ENCODE measurements around the gene SOBP.
A peak's percentile ranks its signal among the peaks of the same experiment; 100 is the strongest.

SOBP gene

DNA sequence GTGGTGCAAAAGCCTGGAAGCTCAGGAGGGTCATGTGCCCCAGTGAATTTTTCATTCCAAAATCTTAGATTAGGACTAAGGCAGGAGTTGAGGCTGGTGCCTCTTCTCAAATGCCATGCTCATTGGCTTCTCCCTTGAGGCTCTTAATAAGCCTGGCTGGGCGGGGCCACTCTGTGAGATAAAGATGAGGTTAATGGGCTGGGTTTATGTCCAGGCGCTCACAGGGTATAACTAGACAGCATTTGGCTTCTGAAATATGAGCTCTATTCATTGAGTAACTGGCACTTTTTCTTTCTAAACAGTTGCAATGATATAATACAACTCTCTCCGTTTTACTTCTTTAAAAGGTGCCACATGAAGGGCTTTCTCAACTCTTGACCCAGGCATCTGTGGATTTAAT lies 177.9 kb downstream of the SOBP start (continued):
- TF ChIP-seq, protein P1, sequence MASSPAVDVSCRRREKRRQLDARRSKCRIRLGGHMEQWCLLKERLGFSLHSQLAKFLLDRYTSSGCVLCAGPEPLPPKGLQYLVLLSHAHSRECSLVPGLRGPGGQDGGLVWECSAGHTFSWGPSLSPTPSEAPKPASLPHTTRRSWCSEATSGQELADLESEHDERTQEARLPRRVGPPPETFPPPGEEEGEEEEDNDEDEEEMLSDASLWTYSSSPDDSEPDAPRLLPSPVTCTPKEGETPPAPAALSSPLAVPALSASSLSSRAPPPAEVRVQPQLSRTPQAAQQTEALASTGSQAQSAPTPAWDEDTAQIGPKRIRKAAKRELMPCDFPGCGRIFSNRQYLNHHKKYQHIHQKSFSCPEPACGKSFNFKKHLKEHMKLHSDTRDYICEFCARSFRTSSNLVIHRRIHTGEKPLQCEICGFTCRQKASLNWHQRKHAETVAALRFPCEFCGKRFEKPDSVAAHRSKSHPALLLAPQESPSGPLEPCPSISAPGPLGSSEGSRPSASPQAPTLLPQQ (tag by site-specific recombination; IDR thresholded peaks at IDR 0.05): peak; percentile 46; the same call in 1 of the 2 replicates
- TF ChIP-seq, protein P2, sequence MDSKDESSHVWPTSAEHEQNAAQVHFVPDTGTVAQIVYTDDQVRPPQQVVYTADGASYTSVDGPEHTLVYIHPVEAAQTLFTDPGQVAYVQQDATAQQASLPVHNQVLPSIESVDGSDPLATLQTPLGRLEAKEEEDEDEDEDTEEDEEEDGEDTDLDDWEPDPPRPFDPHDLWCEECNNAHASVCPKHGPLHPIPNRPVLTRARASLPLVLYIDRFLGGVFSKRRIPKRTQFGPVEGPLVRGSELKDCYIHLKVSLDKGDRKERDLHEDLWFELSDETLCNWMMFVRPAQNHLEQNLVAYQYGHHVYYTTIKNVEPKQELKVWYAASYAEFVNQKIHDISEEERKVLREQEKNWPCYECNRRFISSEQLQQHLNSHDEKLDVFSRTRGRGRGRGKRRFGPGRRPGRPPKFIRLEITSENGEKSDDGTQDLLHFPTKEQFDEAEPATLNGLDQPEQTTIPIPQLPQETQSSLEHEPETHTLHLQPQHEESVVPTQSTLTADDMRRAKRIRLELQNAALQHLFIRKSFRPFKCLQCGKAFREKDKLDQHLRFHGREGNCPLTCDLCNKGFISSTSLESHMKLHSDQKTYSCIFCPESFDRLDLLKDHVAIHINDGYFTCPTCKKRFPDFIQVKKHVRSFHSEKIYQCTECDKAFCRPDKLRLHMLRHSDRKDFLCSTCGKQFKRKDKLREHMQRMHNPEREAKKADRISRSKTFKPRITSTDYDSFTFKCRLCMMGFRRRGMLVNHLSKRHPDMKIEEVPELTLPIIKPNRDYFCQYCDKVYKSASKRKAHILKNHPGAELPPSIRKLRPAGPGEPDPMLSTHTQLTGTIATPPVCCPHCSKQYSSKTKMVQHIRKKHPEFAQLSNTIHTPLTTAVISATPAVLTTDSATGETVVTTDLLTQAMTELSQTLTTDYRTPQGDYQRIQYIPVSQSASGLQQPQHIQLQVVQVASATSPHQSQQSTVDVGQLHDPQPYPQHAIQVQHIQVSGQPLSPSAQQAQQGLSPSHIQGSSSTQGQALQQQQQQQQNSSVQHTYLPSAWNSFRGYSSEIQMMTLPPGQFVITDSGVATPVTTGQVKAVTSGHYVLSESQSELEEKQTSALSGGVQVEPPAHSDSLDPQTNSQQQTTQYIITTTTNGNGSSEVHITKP (tag by site-specific recombination; IDR thresholded peaks at IDR 0.05): peak; percentile 77
- TF ChIP-seq ZNF791 (tag by site-specific recombination; IDR thresholded peaks at IDR 0.05) (no peak), ZXDB (tag by site-specific recombination; IDR thresholded peaks at IDR 0.05) (peak; percentile 40; the same call in 1 of the 2 replicates), ZBTB1 (tag by site-specific recombination; IDR thresholded peaks at IDR 0.05) (no peak), ZNF561 (tag by site-specific recombination; IDR thresholded peaks at IDR 0.05; ENCODE audit: borderline replicate concordance) (0 out of 2 replicates have a peak, but pooled peaks have one; percentile 74), ZIC2 (tag by site-specific recombination; IDR thresholded peaks at IDR 0.05) (no peak), KLF8 (tag by site-specific recombination; IDR thresholded peaks at IDR 0.05) (no peak), PRDM1 (tag by site-specific recombination; IDR thresholded peaks at IDR 0.05) (peak; percentile 64; the same call in 1 of the 2 replicates), MEIS1 (CRISPR knock-in tag; IDR thresholded peaks at IDR 0.05; ENCODE audit: borderline replicate concordance) (no peak), ZNF843 (tag by site-specific recombination; IDR thresholded peaks at IDR 0.05) (0 out of 2 replicates have a peak, but pooled peaks have one; percentile 49), ZNF324 (tag by site-specific recombination; IDR thresholded peaks at IDR 0.05) (no peak), ZNF155 (tag by site-specific recombination; IDR thresholded peaks at IDR 0.05) (no peak), ZNF366 (tag by site-specific recombination; conservative IDR thresholded peaks at IDR 0.05) (peak; percentile 37), SALL2 (tag by site-specific recombination; IDR thresholded peaks at IDR 0.05; ENCODE audit: borderline replicate concordance) (no peak), ZNF707 (tag by site-specific recombination; IDR thresholded peaks at IDR 0.05) (no peak), ZNF792 (tag by site-specific recombination; IDR thresholded peaks at IDR 0.05) (no peak), ZNF514 (tag by site-specific recombination; IDR thresholded peaks at IDR 0.05) (no peak), ZBTB21 (tag by site-specific recombination; IDR thresholded peaks at IDR 0.05) (no peak), ZNF114 (tag by site-specific recombination; IDR thresholded peaks at IDR 0.05) (no peak), ZNF621 (tag by site-specific recombination; IDR thresholded peaks at IDR 0.05) (no peak), OVOL3 (tag by site-specific recombination; IDR thresholded peaks at IDR 0.05) (no peak), GFI1B (tag by site-specific recombination; IDR thresholded peaks at IDR 0.05) (no peak), ZNF174 (tag by site-specific recombination; IDR thresholded peaks at IDR 0.05) (no peak), ZNF133 (tag by site-specific recombination; IDR thresholded peaks at IDR 0.05) (no peak)
- TF ChIP-seq, protein P3, sequence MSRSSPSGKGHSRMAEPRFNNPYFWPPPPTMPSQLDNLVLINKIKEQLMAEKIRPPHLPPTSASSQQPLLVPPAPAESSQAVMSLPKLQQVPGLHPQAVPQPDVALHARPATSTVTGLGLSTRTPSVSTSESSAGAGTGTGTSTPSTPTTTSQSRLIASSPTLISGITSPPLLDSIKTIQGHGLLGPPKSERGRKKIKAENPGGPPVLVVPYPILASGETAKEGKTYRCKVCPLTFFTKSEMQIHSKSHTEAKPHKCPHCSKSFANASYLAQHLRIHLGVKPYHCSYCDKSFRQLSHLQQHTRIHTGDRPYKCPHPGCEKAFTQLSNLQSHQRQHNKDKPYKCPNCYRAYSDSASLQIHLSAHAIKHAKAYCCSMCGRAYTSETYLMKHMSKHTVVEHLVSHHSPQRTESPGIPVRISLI (tag by site-specific recombination; IDR thresholded peaks at IDR 0.05): no peak; the same call in 1 of the 2 replicates
- TF ChIP-seq, protein P4, sequence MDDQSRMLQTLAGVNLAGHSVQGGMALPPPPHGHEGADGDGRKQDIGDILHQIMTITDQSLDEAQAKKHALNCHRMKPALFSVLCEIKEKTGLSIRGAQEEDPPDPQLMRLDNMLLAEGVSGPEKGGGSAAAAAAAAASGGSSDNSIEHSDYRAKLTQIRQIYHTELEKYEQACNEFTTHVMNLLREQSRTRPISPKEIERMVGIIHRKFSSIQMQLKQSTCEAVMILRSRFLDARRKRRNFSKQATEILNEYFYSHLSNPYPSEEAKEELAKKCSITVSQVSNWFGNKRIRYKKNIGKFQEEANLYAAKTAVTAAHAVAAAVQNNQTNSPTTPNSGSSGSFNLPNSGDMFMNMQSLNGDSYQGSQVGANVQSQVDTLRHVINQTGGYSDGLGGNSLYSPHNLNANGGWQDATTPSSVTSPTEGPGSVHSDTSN (CRISPR knock-in tag; IDR thresholded peaks at IDR 0.05): no peak
- TF ChIP-seq, protein P5, sequence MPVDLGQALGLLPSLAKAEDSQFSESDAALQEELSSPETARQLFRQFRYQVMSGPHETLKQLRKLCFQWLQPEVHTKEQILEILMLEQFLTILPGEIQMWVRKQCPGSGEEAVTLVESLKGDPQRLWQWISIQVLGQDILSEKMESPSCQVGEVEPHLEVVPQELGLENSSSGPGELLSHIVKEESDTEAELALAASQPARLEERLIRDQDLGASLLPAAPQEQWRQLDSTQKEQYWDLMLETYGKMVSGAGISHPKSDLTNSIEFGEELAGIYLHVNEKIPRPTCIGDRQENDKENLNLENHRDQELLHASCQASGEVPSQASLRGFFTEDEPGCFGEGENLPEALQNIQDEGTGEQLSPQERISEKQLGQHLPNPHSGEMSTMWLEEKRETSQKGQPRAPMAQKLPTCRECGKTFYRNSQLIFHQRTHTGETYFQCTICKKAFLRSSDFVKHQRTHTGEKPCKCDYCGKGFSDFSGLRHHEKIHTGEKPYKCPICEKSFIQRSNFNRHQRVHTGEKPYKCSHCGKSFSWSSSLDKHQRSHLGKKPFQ (tag by site-specific recombination; IDR thresholded peaks at IDR 0.05): no peak
- TF ChIP-seq, protein P6, sequence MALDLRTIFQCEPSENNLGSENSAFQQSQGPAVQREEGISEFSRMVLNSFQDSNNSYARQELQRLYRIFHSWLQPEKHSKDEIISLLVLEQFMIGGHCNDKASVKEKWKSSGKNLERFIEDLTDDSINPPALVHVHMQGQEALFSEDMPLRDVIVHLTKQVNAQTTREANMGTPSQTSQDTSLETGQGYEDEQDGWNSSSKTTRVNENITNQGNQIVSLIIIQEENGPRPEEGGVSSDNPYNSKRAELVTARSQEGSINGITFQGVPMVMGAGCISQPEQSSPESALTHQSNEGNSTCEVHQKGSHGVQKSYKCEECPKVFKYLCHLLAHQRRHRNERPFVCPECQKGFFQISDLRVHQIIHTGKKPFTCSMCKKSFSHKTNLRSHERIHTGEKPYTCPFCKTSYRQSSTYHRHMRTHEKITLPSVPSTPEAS (tag by site-specific recombination; IDR thresholded peaks at IDR 0.05): no peak
- TF ChIP-seq, protein P7, sequence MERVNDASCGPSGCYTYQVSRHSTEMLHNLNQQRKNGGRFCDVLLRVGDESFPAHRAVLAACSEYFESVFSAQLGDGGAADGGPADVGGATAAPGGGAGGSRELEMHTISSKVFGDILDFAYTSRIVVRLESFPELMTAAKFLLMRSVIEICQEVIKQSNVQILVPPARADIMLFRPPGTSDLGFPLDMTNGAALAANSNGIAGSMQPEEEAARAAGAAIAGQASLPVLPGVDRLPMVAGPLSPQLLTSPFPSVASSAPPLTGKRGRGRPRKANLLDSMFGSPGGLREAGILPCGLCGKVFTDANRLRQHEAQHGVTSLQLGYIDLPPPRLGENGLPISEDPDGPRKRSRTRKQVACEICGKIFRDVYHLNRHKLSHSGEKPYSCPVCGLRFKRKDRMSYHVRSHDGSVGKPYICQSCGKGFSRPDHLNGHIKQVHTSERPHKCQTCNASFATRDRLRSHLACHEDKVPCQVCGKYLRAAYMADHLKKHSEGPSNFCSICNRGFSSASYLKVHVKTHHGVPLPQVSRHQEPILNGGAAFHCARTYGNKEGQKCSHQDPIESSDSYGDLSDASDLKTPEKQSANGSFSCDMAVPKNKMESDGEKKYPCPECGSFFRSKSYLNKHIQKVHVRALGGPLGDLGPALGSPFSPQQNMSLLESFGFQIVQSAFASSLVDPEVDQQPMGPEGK (tag by site-specific recombination; IDR thresholded peaks at IDR 0.05): peak; percentile 27

Measured in HEK293 (cell line).